Subcutaneous preadipocyte (primary cell): Measurements from ENCODE around the gene NUP54. TPM values are rescaled to one million over a fixed set of nuclear protein-coding genes. Genes with fewer than 3 reads are reported as not detected.

Experiments
- total RNA-seq: library from RNA; depleted of rRNA; stranded (reverse); fragments of >200 nt; gene quantifications from 2 replicates; pipeline ENCODE4 v1.2.3, GENCODE V29; 2012

The NUP54 gene
- total RNA-seq = 58.4 and 63.5 TPM in 2 replicates

GRCh38 chr4:76148142-76148865 is at the start of gene NUP54:
Gene NUP54, minus strand, starts transcription at chr4:76148397. Its CDS starts 23 bp downstream, at chr4:76148374.

GRCh38 chr4:76074468-76074867 is 73.7 kb downstream of the NUP54 start, which contains the start of gene ART3:
Gene ART3, plus strand, starts transcription at chr4:76074709. Its CDS starts 1,181 bp downstream, at chr4:76075890.

Other genes starting within 250 kb of the NUP54 start
- under 0.01 TPM in 1 of 2 replicates, not detected in the other for gene PPEF2, start 245.9 kb downstream of the NUP54 start, total RNA-seq
- gene NAAA, start 207.4 kb downstream of the NUP54 start, total RNA-seq = 45.2 and 54.7 TPM in 2 replicates
- gene SDAD1, start 157.5 kb downstream of the NUP54 start, total RNA-seq = 33.1 and 39.1 TPM in 2 replicates
- gene CXCL9, start 140.9 kb downstream of the NUP54 start, total RNA-seq = not detected in 2 replicates
- under 0.01 TPM in 1 of 2 replicates, not detected in the other for gene CXCL10, start 124.9 kb downstream of the NUP54 start, total RNA-seq
- not detected in 2 replicates for gene CXCL11, start 112.3 kb downstream of the NUP54 start, total RNA-seq
- gene ART3, start 73.7 kb downstream of the NUP54 start, total RNA-seq = not detected in 2 replicates
- 122 and 142 TPM in 2 replicates for gene SCARB2, start 65.4 kb upstream of the NUP54 start, total RNA-seq
- gene FAM47E, start 103.3 kb upstream of the NUP54 start, total RNA-seq = 0.37 TPM in 1 of 2 replicates, not detected in the other
- 2.0 and 2.2 TPM in 2 replicates for gene STBD1, start 158.3 kb upstream of the NUP54 start, total RNA-seq